Measurements from ENCODE around the gene CYSTM1.

GRCh38 chr5:140166911-140167310 is 8.1 kb upstream of the CYSTM1 start:
- TF ChIP-seq CTCF (IDR thresholded peaks at IDR 0.05) = no peak
- no peak for TF ChIP-seq POLR2AphosphoS5 (IDR thresholded peaks at IDR 0.05; ENCODE audit: insufficient read depth in 1 of 2, low read depth in 1 of 2)
- no peak for TF ChIP-seq POLR2A (IDR thresholded peaks at IDR 0.05)
